HEK293 (cell line): ENCODE data around the gene MAP3K5.
"Not testable (repeated sequence)": the region's sequence is repeated elsewhere in the genome, so short reads cannot be mapped to it uniquely, and the experiment has no call there.

ENCODE experiments used
- CTCF ChIP-seq: fragments of 450-650 bp; formaldehyde crosslinking; IDR thresholded peaks from 2 replicates; pipeline ENCODE4 v1.5.1; 2016; ENCODE audit warnings: missing biosample characterization, missing genetic modification characterization
- GLI2 ChIP-seq: fragments of 450-650 bp; formaldehyde crosslinking; IDR thresholded peaks from 2 replicates; pipeline ENCODE4; 2017; ENCODE audit warnings: missing biosample characterization, missing genetic modification characterization, low read depth, borderline replicate concordance
- ZNF692 ChIP-seq: fragments of 450-650 bp; formaldehyde crosslinking; IDR thresholded peaks from 2 replicates; pipeline ENCODE4 v1.5.1; 2016; ENCODE audit warnings: missing biosample characterization, missing genetic modification characterization

- TF ChIP-seq CTCF, GLI2, ZNF692 (tag by site-specific recombination): not testable (repeated sequence)
These were observed 31.5 kb downstream of the MAP3K5 start for GRCh38 chr6:136760781-136761180.
